HG03575 (cell line): Measurements from ENCODE around the gene CD81.
A peak's percentile ranks its signal among the peaks of the same experiment; 100 is the strongest.

ENCODE experiments used
- ATAC-seq: cut with Tn5 transposase; IDR thresholded peaks from one replicate; pipeline ENCODE4 v1.9.1; 2021; ENCODE audit not compliant: unreplicated experiment, insufficient number of reproducible peaks, low FRiP score; ENCODE audit errors: extremely low read depth

Gene CD81

GRCh38 chr11:2399488-2400068, 22.5 kb downstream of the CD81 start:
- ATAC-seq = no peak

DNA sequence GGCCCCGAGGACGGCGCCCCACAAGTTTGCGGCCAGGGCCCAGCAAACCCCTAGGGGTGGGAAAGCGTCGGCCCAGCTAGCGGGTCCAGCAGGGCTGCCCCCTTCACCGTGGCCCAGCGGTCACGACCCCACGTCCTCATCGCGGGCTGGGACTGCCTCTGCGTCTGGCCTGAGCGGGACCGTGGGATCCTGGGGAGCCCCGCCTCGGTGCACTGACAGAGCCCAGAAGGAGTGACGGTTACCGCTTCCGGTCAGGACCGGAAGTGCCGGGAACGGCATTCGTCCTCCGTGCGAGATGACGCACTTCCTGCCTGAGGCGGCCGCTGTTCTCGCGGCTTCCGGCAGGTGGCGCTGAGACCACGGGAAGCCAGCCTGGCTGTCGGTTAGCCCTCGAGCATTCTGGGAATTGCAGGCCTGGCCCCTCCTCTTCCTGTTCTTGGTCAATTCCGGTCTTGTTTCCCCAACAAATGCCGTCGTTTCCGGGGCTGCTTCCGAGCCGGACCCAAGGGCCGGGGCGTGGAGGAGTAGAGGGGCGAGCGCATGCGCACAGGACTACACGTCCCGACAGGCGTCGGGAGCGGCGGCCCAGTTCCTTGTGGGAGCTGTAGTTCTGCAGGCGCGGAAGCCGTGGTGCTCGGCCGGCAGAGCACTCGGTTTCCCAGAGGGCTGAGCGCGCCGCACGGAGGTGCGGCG, 23.1 kb downstream of the CD81 start, which contains the start of gene TSSC4:
Gene TSSC4, plus strand, starts transcription at position 682 of the 693 bp plus-strand sequence. CDS start 1,884 bp downstream, outside the sequence.
- ATAC-seq = peak; percentile 54

DNA sequence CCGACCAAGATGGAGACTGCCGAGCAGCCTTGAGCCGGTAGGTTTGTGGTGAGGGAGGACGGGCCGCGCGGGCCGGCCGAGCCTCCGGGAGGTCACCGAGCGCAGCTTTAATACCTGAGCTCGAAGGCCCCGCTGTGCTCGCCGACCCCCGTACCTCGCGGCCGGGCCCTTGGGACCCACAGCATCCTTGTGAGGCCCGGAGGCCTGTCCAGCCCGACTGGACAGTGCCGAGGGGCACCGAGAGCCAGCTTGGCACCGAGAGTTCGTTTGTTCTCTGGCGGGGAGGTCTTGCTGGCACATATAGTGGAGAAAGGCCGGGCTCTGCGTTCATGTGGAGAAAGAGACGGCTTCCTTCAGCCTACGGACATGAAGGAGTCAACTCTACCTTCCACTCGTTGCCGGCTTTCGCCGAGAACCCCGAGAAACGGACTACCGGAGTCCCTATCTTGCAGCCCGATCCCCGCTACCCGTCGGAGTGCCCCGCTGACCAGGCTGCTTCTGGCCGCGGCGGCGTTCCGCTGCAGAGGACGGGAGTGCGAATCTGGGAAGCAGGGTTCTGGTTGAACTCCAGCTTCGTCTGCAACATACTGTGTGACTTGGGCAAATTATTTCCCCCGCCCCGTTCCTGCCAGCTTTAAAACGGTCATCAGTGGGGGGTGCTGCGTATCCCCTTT, 23.8 kb downstream of the CD81 start:
- ATAC-seq = no peak

DNA sequence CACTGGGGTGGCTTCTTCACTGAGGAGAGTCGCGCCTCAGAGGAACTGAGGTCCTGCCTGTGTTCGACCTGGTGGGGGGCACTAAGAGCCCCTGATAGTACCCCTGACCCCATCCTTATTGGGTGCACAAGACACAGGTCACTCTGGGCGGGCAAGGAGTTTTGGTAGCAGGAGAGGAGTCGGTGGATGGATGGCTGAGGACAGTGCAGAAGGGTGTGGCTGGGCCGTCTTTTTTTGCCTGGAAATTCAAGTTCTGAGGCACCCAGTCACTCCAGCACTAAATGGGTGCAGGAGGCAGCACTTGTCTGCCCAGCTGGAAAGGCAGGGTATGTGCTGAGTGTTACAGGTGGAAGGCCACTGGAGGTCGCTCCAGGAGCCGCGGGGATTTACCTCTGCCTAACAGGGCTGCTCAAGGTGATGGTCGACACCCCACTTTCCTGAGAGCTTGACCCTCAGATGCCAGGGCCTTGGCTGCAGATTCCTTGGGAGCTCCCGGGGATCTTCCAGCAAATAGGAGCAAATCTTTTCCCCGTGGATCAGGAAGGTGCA, 24.4 kb downstream of the CD81 start:
- no peak for ATAC-seq

DNA sequence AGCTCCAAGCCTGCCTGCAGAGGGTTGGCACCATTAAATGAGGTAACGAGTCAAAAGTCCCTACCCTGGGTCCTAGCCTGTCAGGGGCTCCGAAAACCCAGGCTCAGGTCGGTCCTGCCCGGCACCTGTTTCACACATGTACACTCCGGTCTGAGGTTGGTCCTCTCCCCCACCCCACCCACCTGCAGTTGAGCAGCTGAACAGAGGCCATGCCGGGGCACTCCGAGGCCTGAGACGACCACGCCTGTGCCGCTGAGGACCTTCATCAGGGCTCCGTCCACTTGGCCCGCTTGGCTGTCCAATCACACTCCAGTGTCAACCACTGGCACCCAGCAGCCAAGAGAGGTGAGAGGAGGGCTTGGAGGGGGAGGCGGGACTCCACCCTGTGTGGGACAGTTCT, 25.0 kb downstream of the CD81 start:
- no peak for ATAC-seq

DNA sequence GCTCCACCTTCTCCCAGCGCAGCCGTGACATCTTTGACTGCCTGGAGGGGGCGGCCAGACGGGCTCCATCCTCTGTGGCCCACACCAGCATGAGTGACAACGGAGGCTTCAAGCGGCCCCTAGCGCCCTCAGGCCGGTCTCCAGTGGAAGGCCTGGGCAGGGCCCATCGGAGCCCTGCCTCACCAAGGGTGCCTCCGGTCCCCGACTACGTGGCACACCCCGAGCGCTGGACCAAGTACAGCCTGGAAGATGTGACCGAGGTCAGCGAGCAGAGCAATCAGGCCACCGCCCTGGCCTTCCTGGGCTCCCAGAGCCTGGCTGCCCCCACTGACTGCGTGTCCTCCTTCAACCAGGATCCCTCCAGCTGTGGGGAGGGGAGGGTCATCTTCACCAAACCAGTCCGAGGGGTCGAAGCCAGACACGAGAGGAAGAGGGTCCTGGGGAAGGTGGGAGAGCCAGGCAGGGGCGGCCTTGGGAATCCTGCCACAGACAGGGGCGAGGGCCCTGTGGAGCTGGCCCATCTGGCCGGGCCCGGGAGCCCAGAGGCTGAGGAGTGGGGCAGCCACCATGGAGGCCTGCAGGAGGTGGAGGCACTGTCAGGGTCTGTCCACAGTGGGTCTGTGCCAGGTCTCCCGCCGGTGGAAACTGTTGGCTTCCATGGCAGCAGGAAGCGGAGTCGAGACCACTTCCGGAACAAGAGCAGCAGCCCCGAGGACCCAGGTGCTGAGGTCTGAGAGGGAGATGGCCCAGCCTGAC, 26.0 kb downstream of the CD81 start:
- no peak for ATAC-seq

DNA sequence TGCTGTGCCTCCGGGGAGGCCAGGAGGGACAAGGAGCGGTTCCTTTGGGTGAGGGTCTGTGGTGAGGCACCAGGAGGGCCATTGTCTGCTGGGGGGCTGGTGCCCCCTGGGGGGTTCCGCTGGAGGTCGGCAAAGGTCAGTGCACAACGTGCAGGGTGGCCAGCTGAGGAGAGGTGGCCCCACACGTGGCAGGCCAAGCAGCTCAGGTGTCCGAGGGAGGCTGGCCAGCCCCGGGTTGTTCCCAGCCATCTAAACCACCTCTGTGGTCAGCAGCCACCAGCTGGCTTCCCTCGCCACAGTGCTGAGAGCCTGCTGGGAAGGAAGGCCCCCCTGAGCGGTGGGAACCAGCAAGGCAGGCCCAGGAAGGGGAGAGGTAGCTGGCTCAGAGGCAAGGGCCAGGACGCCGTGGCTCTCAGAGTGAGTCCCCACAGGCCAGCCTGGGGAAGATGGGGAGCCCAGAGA, 27.7 kb downstream of the CD81 start:
- no peak for ATAC-seq

GRCh38 chr11:2406451-2406850, 29.3 kb downstream of the CD81 start:
- ATAC-seq = no peak

DNA sequence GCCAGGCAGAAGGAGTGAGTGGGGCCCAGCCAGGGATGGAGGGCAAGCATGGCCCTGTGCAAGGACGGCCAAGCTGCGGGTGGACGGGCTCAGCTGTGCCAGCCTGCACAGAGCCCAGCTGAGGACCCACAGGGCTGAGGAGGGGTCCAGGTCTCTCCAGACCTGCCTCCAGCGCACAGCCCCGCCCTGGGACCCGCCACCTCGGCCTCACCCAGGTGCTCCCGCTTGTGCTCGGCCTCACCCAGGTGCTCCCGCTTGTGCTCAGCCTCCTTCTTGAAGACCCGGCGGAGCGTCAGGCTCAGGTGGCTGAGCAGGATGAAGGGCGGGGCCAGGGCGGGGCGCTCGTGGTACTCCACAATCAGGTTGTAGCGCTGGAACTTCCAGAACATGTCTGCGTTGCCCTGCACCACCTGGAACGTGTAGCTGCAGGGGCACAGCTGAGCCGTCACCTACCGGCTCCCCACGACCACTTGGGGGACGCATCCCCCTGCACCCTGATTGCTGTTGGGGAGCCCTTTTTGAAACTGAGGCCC, 29.8 kb downstream of the CD81 start:
- ATAC-seq = no peak

GRCh38 chr11:2408671-2409070, 31.6 kb downstream of the CD81 start:
- ATAC-seq = no peak

GRCh38 chr11:2409126-2409525, 32.0 kb downstream of the CD81 start:
- no peak for ATAC-seq

GRCh38 chr11:2409611-2410468, 32.7 kb downstream of the CD81 start:
- no peak for ATAC-seq

GRCh38 chr11:2410616-2411015, 33.5 kb downstream of the CD81 start:
- no peak for ATAC-seq

- no peak for ATAC-seq
These were observed 34.6 kb downstream of the CD81 start for GRCh38 chr11:2411446-2412305.

DNA sequence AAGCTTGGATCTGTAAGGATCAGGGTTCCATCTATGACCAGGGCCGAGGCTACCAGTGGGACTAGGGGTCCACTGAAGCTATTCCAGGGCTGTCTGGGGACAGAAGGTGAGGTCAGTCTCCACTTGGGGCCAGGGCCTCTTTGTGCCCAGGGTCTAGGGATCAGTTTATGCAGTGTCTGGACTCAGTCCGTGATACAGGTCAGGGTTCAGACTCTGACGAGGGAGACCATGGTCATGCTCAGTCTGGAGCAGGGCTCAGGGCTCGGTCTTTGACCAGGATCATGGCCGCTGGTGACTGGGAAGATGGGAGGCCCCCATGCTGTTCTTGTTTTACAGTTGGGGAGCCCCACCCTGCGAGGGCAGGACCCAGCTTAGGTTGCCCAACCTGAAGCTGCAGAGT, 35.2 kb downstream of the CD81 start:
- ATAC-seq = no peak

- ATAC-seq = no peak
These were observed 36.9 kb downstream of the CD81 start for GRCh38 chr11:2413742-2414579.
